ENCODE results near the gene NSUN2. TPM values are rescaled to one million over a fixed set of nuclear protein-coding genes. Genes with fewer than 3 reads are reported as not detected.
A peak's percentile ranks its signal among the peaks of the same experiment; 100 is the strongest.

NSUN2 gene
- total and polyA plus RNA-seq, 9 donors, result 33.5 to 52.1 (median 39.3) TPM

DNA sequence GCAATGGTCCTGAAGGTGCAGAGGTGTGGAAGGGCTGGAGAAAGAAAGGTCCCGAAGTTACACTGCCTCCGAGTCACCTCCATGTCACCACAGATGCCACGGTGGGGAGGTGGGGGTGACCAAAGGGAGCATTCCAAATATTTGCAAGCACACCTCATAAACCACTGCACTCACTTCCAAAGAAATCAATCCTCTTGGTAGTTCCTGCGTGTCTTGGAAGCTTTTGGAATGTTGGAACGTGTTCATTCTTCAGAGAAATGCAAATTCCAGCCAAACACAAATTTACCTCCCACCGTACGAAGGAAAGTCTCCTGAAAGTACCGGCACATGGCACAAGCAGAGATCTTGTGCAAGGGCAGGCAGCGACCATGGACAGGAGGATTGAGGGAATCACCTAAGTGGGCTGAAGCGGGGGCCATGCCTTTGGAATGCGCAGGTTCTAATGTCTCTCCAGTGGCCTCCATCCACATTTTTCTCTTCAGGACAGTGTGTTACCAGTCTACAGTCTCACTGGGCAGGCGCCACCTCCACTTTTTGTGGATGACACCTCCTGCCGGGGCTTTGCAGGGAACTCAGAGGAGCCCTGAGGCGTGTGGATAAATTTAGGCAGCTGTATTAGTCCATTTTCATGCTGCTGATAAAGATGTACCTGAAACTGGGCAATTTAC lies 54.0 kb downstream of the NSUN2 start:
- no peak for TF ChIP-seq CTCF (IDR thresholded peaks at IDR 0.05)
- TF ChIP-seq EP300 (IDR thresholded peaks at IDR 0.05), result no peak
- TF ChIP-seq POLR2A (IDR thresholded peaks at IDR 0.05), result no peak
- Histone ChIP-seq H3K27ac (no peak overlapping the region), H3K9me3 (no peaks in the 10 kb centered on the region), H3K4me3 (no peak overlapping the region), H3K27me3 (no peaks in the 10 kb centered on the region), H3K36me3 (no peaks in the 10 kb centered on the region), H3K4me1 (ENCODE audit: insufficient read depth) (peaks cover 9% of the 10 kb centered on the region)
- WGBS, 3 donors, result 51% methylated on average over 14 of the region's 14 CpGs
- intact Hi-C loops (cut with DNase I), result loop anchor here in 2 of 4 donors (10.0 kb wide), 1 partner anchor 1084 kb away; no protein-coding TSS in a partner anchor
- no peak for DNase-seq

- intact Hi-C loops (cut with DNase I), result loop anchor here in 2 of 4 donors (10.0 kb wide), 1 partner anchor 1082 kb away; no protein-coding TSS in a partner anchor
- DNase-seq, result no peak
- Histone ChIP-seq H3K27me3 (no peaks in the 10 kb centered on the region), H3K4me1 (ENCODE audit: insufficient read depth) (peaks cover 2% of the 10 kb centered on the region), H3K36me3 (no peaks in the 10 kb centered on the region), H3K4me3 (no peak overlapping the region), H3K27ac (no peak overlapping the region), H3K9me3 (no peaks in the 10 kb centered on the region)
- peak in 1 of 3 donors; percentile 39 for TF ChIP-seq CTCF (IDR thresholded peaks at IDR 0.05)
- no peak for TF ChIP-seq EP300 (IDR thresholded peaks at IDR 0.05)
- WGBS, 3 donors, result 47 to 75% (median 74%) methylated on average over 5 of the region's 5 CpGs
These were observed 55.9 kb downstream of the NSUN2 start for GRCh38 chr5:6576861-6577501.

- TF ChIP-seq CTCF (IDR thresholded peaks at IDR 0.05) (no peak), POLR2A (IDR thresholded peaks at IDR 0.05) (no peak), EP300 (IDR thresholded peaks at IDR 0.05) (no peak)
- DNase-seq, result no peak
- WGBS, 3 donors, result 61 to 67% (median 64%) methylated on average over 11 to 12 of the region's 12 CpGs
- no peaks in the 10 kb centered on the region for H3K9me3 ChIP-seq
- H3K36me3 ChIP-seq, result no peaks in the 10 kb centered on the region
- no peak overlapping the region for H3K4me3 ChIP-seq
- no peaks in the 10 kb centered on the region for H3K4me1 ChIP-seq (ENCODE audit: insufficient read depth)
- H3K27ac ChIP-seq, result no peak overlapping the region
- no peaks in the 10 kb centered on the region for H3K27me3 ChIP-seq
- intact Hi-C loops (cut with DNase I), result loop anchor here in 3 of 4 donors (5.0 to 10.0 kb wide), 2 partner anchors 1072 to 1080 kb away; no protein-coding TSS in a partner anchor
These were observed 58.2 kb downstream of the NSUN2 start for GRCh38 chr5:6574537-6575245.

DNA sequence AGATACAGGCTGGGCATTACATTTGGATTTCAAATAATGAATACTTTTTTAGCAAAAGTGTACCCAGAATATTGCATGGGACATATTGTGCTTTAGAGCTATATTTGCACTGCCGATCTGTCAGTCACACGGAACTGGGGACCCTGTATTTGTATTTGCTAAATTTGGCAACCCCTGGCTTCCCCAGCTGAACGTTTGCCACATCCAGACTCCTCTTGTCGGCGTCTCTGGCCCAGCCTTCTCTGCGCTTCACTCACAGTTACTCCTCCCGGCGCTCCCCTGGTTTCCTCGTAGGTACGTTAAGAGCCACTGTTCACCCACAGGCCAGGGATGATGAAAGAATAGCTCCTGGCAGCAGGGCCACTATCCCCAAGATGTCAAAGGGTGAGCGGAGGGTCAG lies 58.7 kb downstream of the NSUN2 start:
- WGBS, 3 donors, result 74 to 85% (median 79%) methylated on average over 11 of the region's 11 CpGs
- intact Hi-C loops (cut with DNase I), result loop anchor here in 3 of 4 donors (5.0 to 10.0 kb wide), 2 partner anchors 1072 to 1079 kb away; no protein-coding TSS in a partner anchor
- Histone ChIP-seq H3K27me3 (no peaks in the 10 kb centered on the region), H3K36me3 (no peaks in the 10 kb centered on the region), H3K4me3 (no peak overlapping the region), H3K27ac (no peak overlapping the region), H3K9me3 (no peaks in the 10 kb centered on the region), H3K4me1 (ENCODE audit: insufficient read depth) (no peaks in the 10 kb centered on the region)
- DNase-seq, result no peak
- TF ChIP-seq CTCF (IDR thresholded peaks at IDR 0.05), result no peak
- TF ChIP-seq EP300 (IDR thresholded peaks at IDR 0.05), result no peak
- TF ChIP-seq POLR2A (IDR thresholded peaks at IDR 0.05), result no peak

Measured in ovary (tissue), 9 donors.